ENCODE results near the gene NPRL2. TPM values are rescaled to one million over a fixed set of nuclear protein-coding genes. Genes with fewer than 3 reads are reported as not detected.

NPRL2 gene
- total RNA-seq, 1 donor from 2014 or later, result 30.4 TPM

- no peak for TF ChIP-seq CTCF (IDR thresholded peaks at IDR 0.05; ENCODE audit: partially characterized antibody, unreplicated experiment)
- Mint-ChIP-seq H3K27ac (ENCODE audit: unreplicated experiment) (no peak overlapping the region), H3K4me3 (ENCODE audit: unreplicated experiment) (peak overlapping the region; percentile 94), H3K9me3 (ENCODE audit: unreplicated experiment) (peaks cover 7% of the 10 kb centered on the region), H3K4me1 (ENCODE audit: low read depth, unreplicated experiment) (peaks cover 15% of the 10 kb centered on the region), H3K27me3 (ENCODE audit: unreplicated experiment) (peaks cover 2% of the 10 kb centered on the region), H3K36me3 (ENCODE audit: unreplicated experiment) (no peaks in the 10 kb centered on the region)
- DNase-seq, result no peak
Measured at GRCh38 chr3:50356553-50356952, 6.0 kb upstream of the NPRL2 start.

- H3K36me3 Mint-ChIP-seq (ENCODE audit: unreplicated experiment), result no peaks in the 10 kb centered on the region
- no peak for DNase-seq
- H3K27ac Mint-ChIP-seq (ENCODE audit: unreplicated experiment), result no peak overlapping the region
- no peak for TF ChIP-seq CTCF (IDR thresholded peaks at IDR 0.05; ENCODE audit: partially characterized antibody, unreplicated experiment)
- H3K4me1 Mint-ChIP-seq (ENCODE audit: low read depth, unreplicated experiment), result peaks cover 19% of the 10 kb centered on the region
- peaks cover 2% of the 10 kb centered on the region for H3K27me3 Mint-ChIP-seq (ENCODE audit: unreplicated experiment)
- peaks cover 5% of the 10 kb centered on the region for H3K9me3 Mint-ChIP-seq (ENCODE audit: unreplicated experiment)
- peak overlapping the region; percentile 94 for H3K4me3 Mint-ChIP-seq (ENCODE audit: unreplicated experiment)
Measured at GRCh38 chr3:50355829-50356552, 5.4 kb upstream of the NPRL2 start.

- peaks cover 2% of the 10 kb centered on the region for H3K27me3 Mint-ChIP-seq (ENCODE audit: unreplicated experiment)
- no peak overlapping the region for H3K27ac Mint-ChIP-seq (ENCODE audit: unreplicated experiment)
- H3K36me3 Mint-ChIP-seq (ENCODE audit: unreplicated experiment), result no peaks in the 10 kb centered on the region
- H3K4me1 Mint-ChIP-seq (ENCODE audit: low read depth, unreplicated experiment), result peaks cover 20% of the 10 kb centered on the region
- H3K9me3 Mint-ChIP-seq (ENCODE audit: unreplicated experiment), result peaks cover 7% of the 10 kb centered on the region
- TF ChIP-seq CTCF (IDR thresholded peaks at IDR 0.05; ENCODE audit: partially characterized antibody, unreplicated experiment), result no peak
- DNase-seq, result no peak
- no peak overlapping the region for H3K4me3 Mint-ChIP-seq (ENCODE audit: unreplicated experiment)
Measured at GRCh38 chr3:50354850-50355249, 4.3 kb upstream of the NPRL2 start.

GRCh38 chr3:50354186-50354764 lies 3.7 kb upstream of the NPRL2 start:
- Mint-ChIP-seq H3K9me3 (ENCODE audit: unreplicated experiment) (peaks cover 6% of the 10 kb centered on the region), H3K27me3 (ENCODE audit: unreplicated experiment) (peaks cover 2% of the 10 kb centered on the region), H3K4me3 (ENCODE audit: unreplicated experiment) (no peak overlapping the region), H3K4me1 (ENCODE audit: low read depth, unreplicated experiment) (peaks cover 20% of the 10 kb centered on the region), H3K27ac (ENCODE audit: unreplicated experiment) (no peak overlapping the region), H3K36me3 (ENCODE audit: unreplicated experiment) (no peaks in the 10 kb centered on the region)
- no peak for DNase-seq
- no peak for TF ChIP-seq CTCF (IDR thresholded peaks at IDR 0.05; ENCODE audit: partially characterized antibody, unreplicated experiment)
